ENCODE measurements around the gene CASP7.

The CASP7 gene

GRCh38 chr10:113666682-113667252 is 12.9 kb upstream of the CASP7 start:
- DNase-seq, result no peak

DNA sequence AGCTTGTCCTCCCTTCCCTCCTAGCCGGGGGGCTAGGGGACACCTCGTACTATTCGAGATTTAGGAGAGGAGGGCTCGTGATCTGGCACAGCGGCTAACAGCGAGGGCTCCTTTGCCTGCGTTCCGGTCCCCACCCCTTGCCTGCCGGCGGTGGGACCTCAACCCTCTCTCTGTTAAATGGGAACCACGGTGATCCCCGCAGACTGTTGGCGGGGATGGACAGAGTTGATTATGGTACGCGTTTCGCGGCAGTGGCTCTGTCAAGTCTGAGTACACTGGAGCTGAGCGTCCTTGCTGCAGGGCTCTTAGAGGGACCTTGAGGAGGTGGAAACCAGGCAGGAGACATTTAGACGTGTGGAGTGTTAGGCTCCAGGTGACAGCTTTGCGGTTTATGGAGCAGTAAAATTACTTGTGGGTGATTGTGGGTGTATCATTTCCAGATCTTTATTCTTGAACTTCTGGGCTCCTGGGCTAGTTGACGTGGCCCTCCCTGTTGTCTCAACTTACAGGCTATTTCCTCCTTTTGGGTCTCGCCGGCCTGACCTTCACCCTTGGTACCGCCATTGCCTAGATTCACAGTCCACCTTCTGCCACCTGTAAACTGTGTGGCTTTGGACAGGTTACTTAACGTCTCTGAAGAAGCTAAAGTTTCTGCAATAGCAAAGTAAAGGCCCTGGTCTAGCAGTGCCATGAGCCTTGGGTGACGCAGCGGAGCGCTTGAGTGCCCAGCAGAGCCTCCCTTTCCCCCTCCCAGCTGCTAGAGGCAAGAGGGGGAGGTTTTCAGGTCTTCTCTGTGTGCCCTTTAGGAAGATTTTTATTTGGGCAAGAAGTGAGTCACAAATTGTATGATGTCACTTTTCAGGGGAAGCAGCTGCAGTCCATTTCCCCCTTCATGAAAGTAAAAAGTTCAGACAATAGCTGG is 739 bp downstream of the CASP7 start:
- peak in 1 of 2 experiments; percentile 2 for DNase-seq

- DNase-seq, result no peak
These were observed 2.1 kb downstream of the CASP7 start for GRCh38 chr10:113681533-113682470.

GRCh38 chr10:113683300-113683699 is 3.6 kb downstream of the CASP7 start:
- DNase-seq, result no peak

DNA sequence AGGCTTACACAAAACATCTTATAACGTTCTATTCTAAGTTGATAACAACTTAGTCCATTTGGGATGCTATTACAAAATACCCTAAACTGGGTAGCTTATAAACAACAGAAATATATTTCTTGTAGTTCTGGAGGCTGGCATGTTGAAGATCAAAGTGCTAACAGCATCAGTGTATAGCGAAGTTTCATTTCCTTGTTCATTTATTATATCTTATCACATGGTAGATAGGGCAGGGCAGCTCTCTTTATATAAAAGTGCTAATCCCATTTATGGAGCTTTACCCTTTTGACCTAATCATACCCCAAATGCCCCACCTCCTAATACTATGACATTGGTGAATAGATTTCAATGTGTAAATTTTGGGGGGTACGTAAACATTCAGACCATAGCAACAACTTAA is 6.3 kb downstream of the CASP7 start:
- DNase-seq, result no peak

- DNase-seq, result no peak
These were observed 7.3 kb downstream of the CASP7 start for GRCh38 chr10:113687037-113687436.

DNA sequence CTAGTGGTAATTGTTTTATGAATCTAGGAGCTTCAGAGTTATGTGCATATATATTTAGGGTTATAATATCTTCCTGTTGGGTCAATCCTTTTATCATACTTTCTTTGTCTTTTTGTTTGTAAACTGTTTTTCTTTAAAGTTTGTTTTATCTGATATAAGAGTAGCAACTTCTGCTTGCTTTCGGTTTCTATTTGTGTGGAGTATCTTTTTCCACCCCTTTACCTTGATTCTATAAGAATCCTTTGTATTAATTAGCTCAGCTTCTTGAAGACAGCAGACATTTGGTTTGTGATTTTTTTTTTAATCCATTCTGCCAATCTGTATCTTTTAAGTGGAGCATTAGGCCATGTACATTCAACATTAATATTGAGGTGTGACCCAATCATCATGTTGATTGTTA is 9.3 kb downstream of the CASP7 start:
- no peak for DNase-seq

GRCh38 chr10:113689574-113689973 is 9.9 kb downstream of the CASP7 start:
- DNase-seq, result no peak

GRCh38 chr10:113690749-113691148 is 11.0 kb downstream of the CASP7 start:
- DNase-seq, result no peak

GRCh38 chr10:113691381-113691780 is 11.7 kb downstream of the CASP7 start:
- DNase-seq, result no peak

DNA sequence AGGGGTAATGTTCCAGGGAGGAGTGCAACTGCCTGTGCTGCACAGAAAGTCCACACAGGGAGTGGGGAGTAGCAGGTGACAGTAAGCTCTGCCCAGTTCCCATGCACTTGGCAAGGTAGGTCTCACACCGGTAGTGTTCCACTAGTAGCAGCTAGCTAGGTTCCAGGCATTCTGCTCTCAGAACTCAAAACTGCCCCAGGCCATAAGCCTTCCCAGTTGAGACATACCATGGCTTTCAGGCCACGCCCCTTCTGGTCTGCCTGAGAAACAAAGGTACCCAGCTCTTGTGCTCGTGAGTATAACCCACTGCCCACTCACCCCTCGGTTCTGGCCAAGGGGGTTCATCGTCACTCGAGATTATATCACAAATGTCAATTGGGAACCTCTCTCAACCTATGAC is 12.6 kb downstream of the CASP7 start:
- no peak for DNase-seq

DNA sequence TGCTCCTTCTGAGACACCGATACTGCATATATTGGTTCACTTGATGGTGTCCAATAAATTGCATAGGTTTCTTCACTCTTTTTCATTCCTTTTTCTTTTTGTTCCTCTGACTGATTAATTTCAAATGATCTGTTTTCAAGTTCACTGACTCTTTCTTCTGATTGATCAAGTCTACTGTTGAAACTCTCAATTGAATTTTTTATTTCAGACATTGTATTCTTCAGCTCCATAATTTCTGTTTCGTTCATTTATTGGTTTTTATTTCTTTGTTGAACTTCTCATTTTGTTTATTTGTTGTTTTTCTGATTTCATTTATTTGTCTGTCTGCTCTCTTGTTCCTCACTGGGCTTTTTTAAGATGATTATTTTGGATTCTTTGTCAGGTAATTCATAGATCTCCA is 13.6 kb downstream of the CASP7 start:
- DNase-seq, result no peak

- DNase-seq, result no peak
These were observed 16.0 kb downstream of the CASP7 start for GRCh38 chr10:113695691-113696090.

DNA sequence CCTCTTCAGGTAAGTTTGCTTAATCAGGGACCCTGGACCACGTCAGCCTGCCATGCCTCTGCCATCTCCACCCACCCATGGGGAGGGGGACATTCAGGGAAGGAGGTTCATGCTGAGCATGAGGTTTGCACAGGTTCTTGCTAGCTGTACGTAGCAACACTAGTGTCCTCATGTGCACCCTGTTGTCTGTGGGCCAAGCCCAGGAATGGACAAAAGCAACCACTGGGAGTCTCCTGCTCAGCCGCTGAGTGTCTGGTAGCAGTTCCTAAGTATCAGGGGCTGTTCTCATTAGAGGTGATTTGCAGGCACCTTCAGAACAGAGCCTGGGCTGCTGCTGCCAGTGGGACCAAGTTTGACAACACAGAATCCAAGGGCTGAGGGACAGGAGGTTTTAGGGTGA is 17.9 kb downstream of the CASP7 start:
- DNase-seq, result no peak

- DNase-seq, result peak; percentile 22 to 35
These were observed 25.1 kb downstream of the CASP7 start for GRCh38 chr10:113704637-113705343.

GRCh38 chr10:113705344-113705652 is 25.6 kb downstream of the CASP7 start:
- no peak for DNase-seq

DNA sequence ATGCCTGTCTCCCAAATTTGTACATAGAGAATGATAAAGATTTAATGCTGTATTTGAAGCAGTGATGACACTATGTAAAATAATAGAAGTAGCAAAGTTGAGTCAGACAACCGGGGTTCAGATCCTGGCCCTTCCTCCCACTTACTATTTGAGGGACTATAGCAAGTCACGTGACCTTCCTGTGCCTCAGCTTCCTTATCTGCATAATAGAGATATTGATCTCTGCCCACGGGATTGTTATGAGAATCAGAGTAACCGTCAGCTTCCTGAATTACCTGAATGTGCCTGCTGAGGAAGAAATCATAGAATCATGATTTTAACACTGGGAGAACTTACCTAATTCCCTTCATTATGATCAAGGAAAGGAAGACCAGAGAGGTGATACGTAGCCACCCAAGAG is 26.9 kb downstream of the CASP7 start:
- no peak for DNase-seq

DNA sequence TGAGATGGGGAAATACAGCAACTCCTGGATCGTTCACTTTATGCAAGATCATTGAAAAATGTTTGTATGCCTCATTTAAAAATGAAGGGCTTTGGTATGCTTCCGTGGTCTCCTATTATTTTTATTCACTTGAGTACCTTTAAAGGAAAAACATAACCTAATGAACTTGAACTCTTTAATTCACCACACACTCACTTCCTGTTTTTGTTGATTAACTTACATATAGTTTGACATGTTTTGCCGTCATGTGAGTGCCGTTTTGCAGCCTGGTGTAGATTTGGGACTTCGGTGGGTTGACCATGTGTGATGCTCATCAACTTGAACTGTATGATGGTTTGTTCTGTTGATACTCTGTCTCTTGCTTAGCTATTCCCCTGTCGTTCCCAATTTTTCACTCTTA is 28.9 kb downstream of the CASP7 start:
- no peak for DNase-seq

DNA sequence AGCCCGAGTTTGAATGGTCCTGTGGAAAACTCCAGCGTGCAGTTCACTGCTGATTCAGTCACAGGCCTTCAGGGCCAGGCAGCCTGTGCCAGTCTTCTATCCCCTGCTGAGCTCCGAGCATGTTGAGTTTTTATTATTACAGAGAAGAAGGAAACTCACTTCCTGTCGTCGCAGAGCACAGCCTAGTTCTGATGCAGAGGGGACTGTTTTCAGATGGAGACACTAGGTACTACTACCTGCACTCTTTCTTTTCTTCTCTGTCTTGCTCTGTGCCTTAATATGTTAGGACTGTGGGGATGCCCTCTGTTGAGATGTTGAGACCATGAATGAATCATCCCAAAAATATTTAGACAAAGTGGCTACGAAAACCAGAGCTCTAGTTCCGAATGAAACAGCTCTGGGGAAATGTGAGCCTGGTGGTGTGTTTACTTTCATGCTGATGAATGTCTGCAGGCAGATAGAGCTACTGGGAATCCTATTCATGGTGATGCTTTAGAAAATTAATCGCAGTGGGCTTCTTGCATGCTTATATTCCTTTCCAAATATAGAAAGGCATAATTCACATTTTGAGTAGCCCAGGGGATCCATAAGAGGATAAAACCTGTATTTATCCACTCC is 29.6 kb downstream of the CASP7 start:
- DNase-seq, result peak; percentile 61 to 82

- no peak for DNase-seq
These were observed 31.4 kb downstream of the CASP7 start for GRCh38 chr10:113711142-113711541.

DNA sequence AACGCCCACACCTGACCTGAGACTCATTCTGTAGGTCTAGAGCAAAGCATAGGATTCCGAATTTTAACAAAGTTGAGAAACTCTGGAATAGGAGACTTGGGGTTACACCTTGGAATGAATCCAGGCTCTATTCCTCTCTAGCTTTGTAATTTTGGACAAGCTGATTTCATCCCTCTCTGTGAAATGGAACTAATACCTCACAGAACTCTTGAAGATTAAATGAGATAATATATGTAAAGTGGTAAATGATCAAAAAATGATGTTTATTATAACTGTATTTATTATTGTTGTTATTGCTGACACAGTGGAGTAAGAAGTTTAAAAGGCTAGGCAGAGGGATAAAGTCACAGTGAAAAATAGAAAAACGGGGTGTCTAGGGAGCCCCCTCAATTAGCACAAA is 32.3 kb downstream of the CASP7 start:
- DNase-seq, result no peak

All from NCI-H2081 (cell line).